OCI-LY7 (cell line): ENCODE results near the gene FHOD3. TPM values are rescaled to one million over a fixed set of nuclear protein-coding genes. Genes with fewer than 3 reads are reported as not detected.

Experiments used
- BruUV-seq: library from RNA; stranded (reverse); fragments of 400-500 nt; replicated peaks from 2 replicates; lab custom pipeline; 2021; lab: Mats Ljungman, UMichigan
- CTCF ChIA-PET: fragments of 300-600 bp; sonication (Branson Sonifier 250); formaldehyde crosslinking; loops from one replicate; lab custom pipeline; 2022; ENCODE audit warnings: antibody characterized with exemption; ENCODE audit not compliant: unreplicated experiment; lab: Charles Lee
- POLR2A ChIA-PET: fragments of 300-600 bp; sonication (Branson Sonifier 250); formaldehyde crosslinking; loops from one replicate; lab custom pipeline; 2022; ENCODE audit warnings: antibody characterized with exemption; lab: Charles Lee
- DNase-seq: peaks from one replicate; pipeline ENCODE4 v3.0.0-alpha.2; 2015; ENCODE audit warnings: low spot score
- H2AFZ ChIP-seq: fragments of 200-600 bp; sonication (generic), shearing (Covaris generic); 2 replicates; pipeline ENCODE4 v1.6.1; 2014; ENCODE audit warnings: mild to moderate bottlenecking, antibody characterized with exemption, low read length, moderate library complexity
- H3K27ac ChIP-seq: fragments of 200-600 bp; sonication (generic); 2 replicates; pipeline ENCODE4 v1.5.1; 2014; ENCODE audit warnings: mixed run types, low read depth, mild to moderate bottlenecking, moderate library complexity, low read length, inconsistent platforms; ENCODE audit not compliant: poor library complexity, severe bottlenecking
- H3K36me3 ChIP-seq: fragments of 200-600 bp; sonication (generic); 2 replicates; pipeline ENCODE4 v1.6.1; 2014; ENCODE audit warnings: mild to moderate bottlenecking, antibody characterized with exemption, low read length, moderate library complexity, mixed read lengths; ENCODE audit not compliant: insufficient read depth
- H3K4me1 ChIP-seq: fragments of 200-600 bp; sonication (generic); 2 replicates; pipeline ENCODE4 v1.5.1; 2014; ENCODE audit warnings: mild to moderate bottlenecking, low read length; ENCODE audit not compliant: insufficient read depth, poor library complexity, severe bottlenecking
- H3K4me2 ChIP-seq: fragments of 200-600 bp; sonication (generic); 2 replicates; pipeline ENCODE4 v1.6.1; 2014; ENCODE audit warnings: mild to moderate bottlenecking, low read length
- H3K4me3 ChIP-seq: fragments of 200-600 bp; sonication (generic); 2 replicates; pipeline ENCODE4 v1.5.1; 2014; ENCODE audit warnings: mild to moderate bottlenecking, low read depth, low read length; ENCODE audit not compliant: poor library complexity, severe bottlenecking
- H3K79me2 ChIP-seq: fragments of 200-600 bp; sonication (generic); 2 replicates; pipeline ENCODE4 v1.6.1; 2016; ENCODE audit warnings: low read depth, mild to moderate bottlenecking, low read length, moderate library complexity, mixed read lengths; ENCODE audit not compliant: insufficient read depth
- H3K9me2 ChIP-seq: fragments of 200-600 bp; sonication (generic); 2 replicates; pipeline ENCODE4 v1.6.1; 2016; ENCODE audit warnings: mild to moderate bottlenecking, low read length, mixed read lengths; ENCODE audit not compliant: insufficient read depth
- H3K9me3 ChIP-seq: fragments of 200-600 bp; sonication (generic); 2 replicates; pipeline ENCODE4 v1.6.1; 2014; ENCODE audit warnings: mild to moderate bottlenecking, mixed run types, low read length, mixed read lengths
- H4K20me1 ChIP-seq: fragments of 200-600 bp; sonication (generic); 2 replicates; pipeline ENCODE4 v1.6.1; 2014; ENCODE audit warnings: mild to moderate bottlenecking, antibody characterized with exemption, low read length, moderate library complexity, mixed read lengths; ENCODE audit not compliant: insufficient read depth
- EZH2phosphoT487 ChIP-seq: fragments of 200-600 bp; sonication (generic); IDR thresholded peaks from 2 replicates; pipeline ENCODE4 v1.6.1; 2018; ENCODE audit warnings: low read depth, borderline replicate concordance, mild to moderate bottlenecking, mixed run types, antibody characterized with exemption, low read length, moderate library complexity, mixed read lengths
- intact Hi-C: fragments of 100-400 bp; cut with micrococcal nuclease; formaldehyde crosslinking; loops from one replicate; pipeline ENCODE4 v1.10.0; 2022; ENCODE audit not compliant: unreplicated experiment
- total RNA-seq, 2 experiments: library from RNA; depleted of rRNA in 1 of 2; stranded (reverse); fragments of >200 nt in 1 of 2; shearing (Covaris generic) in 1 of 2; gene quantifications; 2 replicates each; pipeline ENCODE4 v1.2.3, GENCODE V29; 2014 to 2022
- TF ChIP-seq, protein P1 (sequence below): fragments of 200-600 bp; sonication (generic); conservative IDR thresholded peaks from 2 replicates; pipeline ENCODE4 v1.5.1; 2014; ENCODE audit warnings: mild to moderate bottlenecking, antibody characterized with exemption, low read length, moderate library complexity, mixed read lengths

Gene FHOD3
- total RNA-seq, 2 experiments from 2014 or later: 0.06 to 2.4 TPM

DNA sequence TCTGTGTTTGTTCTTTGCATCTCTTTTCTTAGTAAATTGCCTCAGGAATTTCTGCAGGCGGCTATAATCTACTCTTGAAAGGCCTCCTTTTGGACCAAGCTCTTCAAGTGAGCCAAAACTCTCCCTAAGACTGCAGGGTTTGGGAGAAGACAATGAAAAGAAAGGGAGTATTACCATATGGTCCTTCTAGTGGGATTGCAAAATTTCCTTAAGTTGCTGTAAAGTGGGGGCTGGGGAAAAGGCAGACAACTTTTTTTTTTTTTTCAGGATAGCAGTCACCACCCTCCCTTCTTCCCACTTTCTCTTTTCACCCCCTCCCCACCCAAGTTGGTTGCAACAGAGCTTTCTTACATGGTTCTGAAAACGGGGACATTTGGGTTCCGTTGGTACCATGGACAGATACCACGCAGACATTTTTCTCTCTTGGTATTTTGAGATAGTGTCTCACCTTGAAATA, 183.7 kb downstream of the FHOD3 start:
- Histone ChIP-seq H4K20me1 (no peaks in the 10 kb centered on the region), H3K27ac (no peak overlapping the region), H3K4me3 (no peak overlapping the region), H3K9me3 (no peaks in the 10 kb centered on the region), H2AFZ (no peak overlapping the region), H3K9me2 (no peaks in the 10 kb centered on the region), H3K4me2 (no peak overlapping the region), H3K4me1 (no peaks in the 10 kb centered on the region), H3K36me3 (no peaks in the 10 kb centered on the region), H3K79me2 (no peaks in the 10 kb centered on the region)
- DNase-seq: no peak
- no TSS peak for BruUV-seq
- intact Hi-C loops: no loop called here
- ChIA-PET CTCF (no interaction called here), POLR2A (interaction anchor here (0.6 kb wide), 1 partner anchor 672 kb away, joined by 3 read pairs; no protein-coding TSS in a partner anchor)
- TF ChIP-seq EZH2phosphoT487: no peak
- TF ChIP-seq, protein P1, sequence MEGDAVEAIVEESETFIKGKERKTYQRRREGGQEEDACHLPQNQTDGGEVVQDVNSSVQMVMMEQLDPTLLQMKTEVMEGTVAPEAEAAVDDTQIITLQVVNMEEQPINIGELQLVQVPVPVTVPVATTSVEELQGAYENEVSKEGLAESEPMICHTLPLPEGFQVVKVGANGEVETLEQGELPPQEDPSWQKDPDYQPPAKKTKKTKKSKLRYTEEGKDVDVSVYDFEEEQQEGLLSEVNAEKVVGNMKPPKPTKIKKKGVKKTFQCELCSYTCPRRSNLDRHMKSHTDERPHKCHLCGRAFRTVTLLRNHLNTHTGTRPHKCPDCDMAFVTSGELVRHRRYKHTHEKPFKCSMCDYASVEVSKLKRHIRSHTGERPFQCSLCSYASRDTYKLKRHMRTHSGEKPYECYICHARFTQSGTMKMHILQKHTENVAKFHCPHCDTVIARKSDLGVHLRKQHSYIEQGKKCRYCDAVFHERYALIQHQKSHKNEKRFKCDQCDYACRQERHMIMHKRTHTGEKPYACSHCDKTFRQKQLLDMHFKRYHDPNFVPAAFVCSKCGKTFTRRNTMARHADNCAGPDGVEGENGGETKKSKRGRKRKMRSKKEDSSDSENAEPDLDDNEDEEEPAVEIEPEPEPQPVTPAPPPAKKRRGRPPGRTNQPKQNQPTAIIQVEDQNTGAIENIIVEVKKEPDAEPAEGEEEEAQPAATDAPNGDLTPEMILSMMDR: no peak

GRCh38 chr18:36481935-36482334, 184.4 kb downstream of the FHOD3 start:
- no peak overlapping the region for H2AFZ ChIP-seq
- no peaks in the 10 kb centered on the region for H3K4me1 ChIP-seq
- H3K36me3 ChIP-seq: no peaks in the 10 kb centered on the region
- no peak overlapping the region for H3K27ac ChIP-seq
- ChIA-PET CTCF (no interaction called here), POLR2A (no interaction called here)
- H3K9me2 ChIP-seq: no peaks in the 10 kb centered on the region
- BruUV-seq: no TSS peak
- no peak for TF ChIP-seq EZH2phosphoT487
- TF ChIP-seq, protein P1: no peak
- H4K20me1 ChIP-seq: no peaks in the 10 kb centered on the region
- DNase-seq: no peak
- intact Hi-C loops: no loop called here
- H3K4me3 ChIP-seq: no peak overlapping the region
- no peak overlapping the region for H3K4me2 ChIP-seq
- no peaks in the 10 kb centered on the region for H3K9me3 ChIP-seq
- H3K79me2 ChIP-seq: no peaks in the 10 kb centered on the region

DNA sequence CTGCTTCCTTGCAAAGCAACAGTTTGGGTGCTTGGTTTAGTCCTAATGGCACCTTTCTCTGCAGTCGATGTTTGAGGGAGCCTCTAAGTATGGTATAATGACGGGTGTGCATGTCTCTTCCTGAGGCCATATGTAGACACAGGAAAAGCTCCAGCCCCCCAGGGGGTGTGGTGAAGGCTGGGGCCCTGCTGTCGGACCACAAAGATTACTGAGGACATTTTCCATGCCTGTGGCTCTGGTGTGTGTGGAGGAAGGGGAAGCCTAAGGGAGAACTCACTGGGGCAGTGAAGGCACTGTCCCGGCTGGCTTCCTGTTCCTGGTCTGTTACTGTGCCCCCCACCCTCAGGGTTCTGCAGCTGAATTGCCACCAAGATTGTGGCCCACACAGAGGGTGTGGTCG, 187.1 kb downstream of the FHOD3 start:
- POLR2A ChIA-PET: no interaction called here

More for the DNA sequence above, 187.1 kb downstream of the FHOD3 start:
- no peak overlapping the region for H3K4me3 ChIP-seq
- H3K79me2 ChIP-seq: no peaks in the 10 kb centered on the region
- TF ChIP-seq, protein P1: no peak
- TF ChIP-seq EZH2phosphoT487: no peak
- no peaks in the 10 kb centered on the region for H4K20me1 ChIP-seq
- H3K9me3 ChIP-seq: no peaks in the 10 kb centered on the region
- no peak for DNase-seq
- no TSS peak for BruUV-seq
- H3K4me1 ChIP-seq: no peaks in the 10 kb centered on the region
- CTCF ChIA-PET: no interaction called here
- intact Hi-C loops: no loop called here
- no peaks in the 10 kb centered on the region for H3K36me3 ChIP-seq
- no peak overlapping the region for H3K27ac ChIP-seq
- no peak overlapping the region for H2AFZ ChIP-seq
- H3K9me2 ChIP-seq: no peaks in the 10 kb centered on the region
- H3K4me2 ChIP-seq: no peak overlapping the region
